Head of caudate nucleus (tissue), 42 donors: Measurements from ENCODE around the gene MESP2.

Experiments used
- DNase-seq, 42 donors: peaks; one replicate each; pipeline versions ENCODE4 v3.0.0 to v3.0.0-alpha.2; 2020 to 2021; ENCODE audit warnings: mixed read lengths in 7 of 42
- intact Hi-C: fragments of 100-400 bp; cut with DNase I; formaldehyde crosslinking; loops from one replicate; pipeline ENCODE4 v1.15.0; 2022

Gene MESP2

DNA sequence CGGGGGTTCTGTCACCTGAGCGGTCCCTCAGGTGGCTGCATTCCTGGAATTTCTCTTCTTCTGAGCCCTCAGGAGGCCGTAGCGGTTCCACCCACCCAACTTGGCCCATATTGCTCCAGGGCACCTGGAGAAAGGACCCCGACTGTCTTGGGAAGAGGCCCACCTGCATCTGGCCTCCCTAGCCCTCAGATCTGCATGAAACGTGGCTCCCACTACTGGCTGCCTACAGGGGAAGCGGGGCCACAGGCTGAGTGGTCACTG is 48.4 kb downstream of the MESP2 start:
- intact Hi-C loops, result no loop called here
- no peak for DNase-seq

DNA sequence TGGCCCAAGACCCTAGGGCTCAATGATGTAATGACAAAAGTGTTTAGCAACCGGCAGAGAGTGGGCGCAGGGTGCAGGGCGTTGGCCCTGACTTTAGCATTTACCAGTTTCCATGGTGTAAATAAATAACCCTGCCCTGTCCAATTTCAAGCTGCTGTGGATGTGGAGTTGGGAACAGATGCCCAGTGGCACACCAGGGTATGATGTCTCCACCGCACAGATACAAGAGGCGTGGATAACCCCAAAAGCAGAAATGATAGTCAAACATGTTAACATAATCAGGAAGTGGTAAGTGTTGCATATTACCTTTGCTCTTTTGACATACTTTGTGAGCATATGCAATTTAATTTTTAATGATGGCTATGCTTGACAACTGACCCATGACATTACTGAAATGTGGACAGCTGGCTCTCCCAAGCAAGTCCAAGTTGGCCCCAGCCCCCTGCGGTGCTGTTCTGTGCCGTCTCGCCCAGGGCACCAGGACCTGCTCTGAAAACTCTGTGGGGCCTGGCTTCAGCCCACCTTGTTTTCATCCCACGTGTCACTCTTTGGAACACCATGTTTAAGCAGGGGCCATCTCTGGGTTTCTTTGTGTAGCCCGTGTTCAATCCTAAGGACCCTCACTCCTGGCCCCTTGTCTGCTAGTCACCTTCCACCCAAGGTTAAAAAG is 49.3 kb downstream of the MESP2 start:
- DNase-seq, result no peak
- intact Hi-C loops, result no loop called here

DNA sequence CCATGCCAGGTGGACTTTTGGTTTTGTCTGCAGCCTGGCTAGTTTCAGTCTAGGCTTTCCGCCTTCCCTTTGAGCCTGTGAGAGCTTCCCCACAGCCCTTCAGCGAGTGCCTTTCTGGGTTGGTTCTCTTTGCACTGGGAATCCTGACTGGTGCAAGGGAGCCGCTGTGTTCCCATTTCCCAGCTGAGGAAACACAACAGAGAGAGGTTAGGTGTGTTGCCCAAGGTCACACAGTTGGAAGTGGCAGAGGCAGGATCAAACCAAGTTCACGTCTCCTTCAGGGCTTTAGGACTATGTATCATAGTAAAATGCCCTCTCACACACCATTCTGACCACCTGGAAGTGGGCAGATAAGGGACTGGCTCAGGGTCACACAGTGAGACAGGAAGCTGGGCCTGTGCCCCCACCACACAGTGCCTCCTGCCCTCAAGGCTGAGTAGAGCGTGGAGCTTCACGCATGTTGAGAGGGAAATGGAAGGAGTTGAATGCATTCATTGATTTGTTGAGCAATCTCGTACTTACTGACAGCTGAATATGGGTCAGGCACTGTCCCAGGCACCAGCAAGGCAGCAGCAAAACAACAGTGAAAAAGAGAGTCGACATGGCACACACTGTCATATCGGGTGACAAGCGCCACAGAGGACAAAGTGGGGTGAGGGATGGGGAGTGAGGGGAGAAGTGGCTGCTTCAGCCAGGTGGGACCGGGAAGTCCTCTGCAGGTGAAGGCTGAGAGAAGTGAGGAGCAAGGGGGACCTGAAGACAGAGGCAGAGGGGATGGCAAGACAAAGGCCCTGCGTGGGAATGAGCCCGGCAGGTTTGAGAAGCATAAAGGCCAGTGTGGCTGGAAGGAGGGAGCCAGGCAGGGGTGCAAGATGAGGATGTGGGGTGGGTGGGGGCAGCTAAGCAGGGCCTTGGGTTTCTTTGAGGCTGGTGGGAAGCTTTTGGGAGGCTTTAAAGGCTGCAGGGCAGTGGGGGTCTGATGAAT is 50.8 kb downstream of the MESP2 start:
- no peak for DNase-seq
- intact Hi-C loops, result no loop called here

DNA sequence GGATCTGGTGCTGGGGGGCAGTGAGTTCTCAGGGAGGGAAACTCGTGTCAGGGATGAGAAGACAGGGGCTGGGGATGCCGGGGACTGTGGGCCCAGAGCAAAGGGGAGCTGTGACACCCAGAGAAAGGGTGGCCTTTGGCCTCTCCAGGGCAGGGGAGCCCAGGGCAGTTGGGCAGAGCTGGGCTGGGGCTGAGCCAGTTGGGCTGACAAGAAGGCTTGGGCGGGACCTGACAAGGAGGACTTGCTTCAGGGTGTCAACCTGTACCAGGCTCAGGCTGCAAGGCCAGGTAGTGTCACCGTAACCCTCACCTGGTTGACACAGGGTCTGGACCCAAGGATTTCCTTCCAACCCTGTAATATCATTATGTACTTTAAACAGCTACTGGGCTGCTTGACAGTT is 51.7 kb downstream of the MESP2 start:
- no peak for DNase-seq
- intact Hi-C loops, result no loop called here
